Nephron progenitor cell (in vitro differentiated cells): ENCODE measurements around the gene ZNF74.

Source experiments
- DNase-seq: peaks from one replicate; pipeline ENCODE4 v3.0.0; 2021
- H3K27ac Mint-ChIP-seq: 2 replicates; pipeline ENCODE4 v1.8.0; 2021; ENCODE audit warnings: mild to moderate bottlenecking, moderate library complexity, mixed read lengths
- H3K27me3 Mint-ChIP-seq: 2 replicates; pipeline ENCODE4 v1.8.0; 2021; ENCODE audit warnings: mild to moderate bottlenecking, low read depth, mixed read lengths; ENCODE audit not compliant: poor library complexity
- H3K36me3 Mint-ChIP-seq: 2 replicates; pipeline ENCODE4 v1.8.0; 2021; ENCODE audit warnings: low read depth, mixed read lengths
- H3K4me1 Mint-ChIP-seq: 2 replicates; pipeline ENCODE4 v1.8.0; 2021; ENCODE audit warnings: mixed read lengths
- H3K4me3 Mint-ChIP-seq: 2 replicates; pipeline ENCODE4 v1.8.0; 2021; ENCODE audit warnings: mild to moderate bottlenecking, moderate library complexity, mixed read lengths
- H3K9me3 Mint-ChIP-seq: 2 replicates; pipeline ENCODE4 v1.8.0; 2021; ENCODE audit warnings: mild to moderate bottlenecking, moderate library complexity, mixed read lengths
- CTCF ChIP-seq: fragments of 200-600 bp; sonication (generic); IDR thresholded peaks from 2 replicates; pipeline ENCODE4 v1.5.0; 2021; ENCODE audit warnings: antibody characterized with exemption

Gene ZNF74

GRCh38 chr22:20430101-20430719, 36.3 kb downstream of the ZNF74 start:
- peaks cover 16% of the 10 kb centered on the region for H3K4me1 Mint-ChIP-seq
- TF ChIP-seq CTCF, result no peak
- no peaks in the 10 kb centered on the region for H3K9me3 Mint-ChIP-seq
- peak overlapping the region; percentile 68 for H3K4me3 Mint-ChIP-seq
- peaks cover 18% of the 10 kb centered on the region for H3K36me3 Mint-ChIP-seq
- H3K27me3 Mint-ChIP-seq, result peaks cover 80% of the 10 kb centered on the region
- no peak for DNase-seq
- no peak overlapping the region for H3K27ac Mint-ChIP-seq

DNA sequence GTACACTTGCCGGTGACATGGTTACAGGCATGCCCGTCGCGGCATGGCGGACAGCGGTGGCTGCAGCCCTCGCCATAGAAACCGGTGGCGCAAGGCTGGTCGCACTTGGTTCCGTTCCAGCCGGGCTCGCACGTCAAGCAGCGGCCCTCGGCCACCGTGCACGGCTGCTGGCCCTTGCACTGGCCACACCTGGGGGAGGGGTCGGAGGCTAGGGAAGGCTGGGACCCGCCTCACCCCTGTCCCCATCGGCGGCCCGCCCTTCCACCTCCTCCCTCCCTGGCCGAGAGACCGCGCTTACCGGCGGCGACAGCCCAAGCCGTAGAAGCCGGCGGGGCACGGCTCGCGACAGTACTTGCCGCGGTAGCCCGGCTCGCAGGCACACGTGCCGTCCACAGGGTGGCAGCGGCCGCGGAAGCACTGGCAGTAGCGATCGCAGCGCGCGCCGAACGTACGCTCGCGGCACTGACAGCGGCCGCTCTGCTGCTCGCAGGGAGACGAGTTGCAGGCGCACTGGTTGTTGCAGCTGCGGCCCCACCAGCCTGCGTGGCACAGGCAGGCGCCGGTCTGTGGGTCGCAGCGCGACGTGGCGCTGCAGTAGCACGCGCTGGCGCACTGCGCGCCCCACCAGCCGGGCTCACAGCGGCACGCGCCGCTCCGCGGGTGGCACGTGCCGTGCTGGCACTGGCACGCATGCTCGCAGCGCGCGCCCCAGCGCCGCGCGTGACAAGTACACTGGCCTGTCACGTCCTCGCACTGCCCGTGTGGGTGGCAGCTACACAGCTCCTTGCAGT, 37.0 kb downstream of the ZNF74 start:
- no peak overlapping the region for H3K27ac Mint-ChIP-seq
- TF ChIP-seq CTCF, result peak; percentile 25
- H3K4me1 Mint-ChIP-seq, result peaks cover 23% of the 10 kb centered on the region
- no peaks in the 10 kb centered on the region for H3K9me3 Mint-ChIP-seq
- peak overlapping the region; percentile 68 for H3K4me3 Mint-ChIP-seq
- peak; percentile 72 for DNase-seq
- peaks cover 87% of the 10 kb centered on the region for H3K27me3 Mint-ChIP-seq
- H3K36me3 Mint-ChIP-seq, result peaks cover 18% of the 10 kb centered on the region

GRCh38 chr22:20431511-20432192, 37.7 kb downstream of the ZNF74 start:
- DNase-seq, result no peak
- Mint-ChIP-seq H3K4me1 (peaks cover 23% of the 10 kb centered on the region), H3K27ac (no peak overlapping the region), H3K36me3 (peaks cover 18% of the 10 kb centered on the region), H3K4me3 (peak overlapping the region; percentile 63), H3K9me3 (no peaks in the 10 kb centered on the region), H3K27me3 (peaks cover 89% of the 10 kb centered on the region)
- TF ChIP-seq CTCF, result no peak

- no peak overlapping the region for H3K27ac Mint-ChIP-seq
- peaks cover 29% of the 10 kb centered on the region for H3K4me1 Mint-ChIP-seq
- TF ChIP-seq CTCF, result no peak
- H3K36me3 Mint-ChIP-seq, result peaks cover 14% of the 10 kb centered on the region
- peak overlapping the region; percentile 58 for H3K4me3 Mint-ChIP-seq
- H3K27me3 Mint-ChIP-seq, result peaks cover 89% of the 10 kb centered on the region
- DNase-seq, result no peak
- H3K9me3 Mint-ChIP-seq, result no peaks in the 10 kb centered on the region
Observed at GRCh38 chr22:20432244-20432686, 38.3 kb downstream of the ZNF74 start.

GRCh38 chr22:20433191-20433590, 39.2 kb downstream of the ZNF74 start:
- H3K27ac Mint-ChIP-seq, result no peak overlapping the region
- H3K4me1 Mint-ChIP-seq, result peaks cover 31% of the 10 kb centered on the region
- H3K9me3 Mint-ChIP-seq, result no peaks in the 10 kb centered on the region
- peaks cover 9% of the 10 kb centered on the region for H3K36me3 Mint-ChIP-seq
- H3K4me3 Mint-ChIP-seq, result no peak overlapping the region
- peaks cover 87% of the 10 kb centered on the region for H3K27me3 Mint-ChIP-seq
- no peak for DNase-seq
- no peak for TF ChIP-seq CTCF
